SK-N-SH treated with all-trans-retinoic acid at 6 μM for 48 hours (cell line): ENCODE results near the gene IGF1R.

ENCODE experiments used
- ATAC-seq: fragments of 200-7000 bp; cut with Tn5 transposase; 3 replicates; pipeline ENCODE4 v1.9.1; 2020; ENCODE audit warnings: mild to moderate bottlenecking, moderate library complexity
- ARNTL ChIP-seq: fragments of 450-650 bp; formaldehyde crosslinking; IDR thresholded peaks from 2 replicates; pipeline ENCODE4 v1.5.0; 2020; ENCODE audit warnings: low read depth, mild to moderate bottlenecking, moderate library complexity, borderline replicate concordance
- BACH2 ChIP-seq: fragments of 250-450 bp; sonication (Bioruptor Pico); IDR thresholded peaks from 2 replicates; pipeline ENCODE4 v1.9.0; 2021; ENCODE audit warnings: mild to moderate bottlenecking, borderline replicate concordance
- CREB5 ChIP-seq: fragments of 250-450 bp; sonication (Bioruptor Pico); IDR thresholded peaks from 2 replicates; pipeline ENCODE4 v1.5.1; 2020; ENCODE audit warnings: low read depth, mild to moderate bottlenecking, moderate library complexity
- CSDC2 ChIP-seq: fragments of 250-450 bp; sonication (Bioruptor Pico); IDR thresholded peaks from 2 replicates; pipeline ENCODE4 v1.5.0; 2020; ENCODE audit warnings: mild to moderate bottlenecking, moderate library complexity
- CSRNP3 ChIP-seq: fragments of 250-450 bp; sonication (Bioruptor Pico); IDR thresholded peaks from 2 replicates; pipeline ENCODE4 v1.5.1; 2021; ENCODE audit warnings: mild to moderate bottlenecking, moderate library complexity
- GLIS3 ChIP-seq: fragments of 250-450 bp; sonication (Bioruptor Pico); IDR thresholded peaks from 2 replicates; pipeline ENCODE4 v1.5.0; 2020; ENCODE audit warnings: mild to moderate bottlenecking, moderate library complexity
- ISL1 ChIP-seq: fragments of 250-450 bp; sonication (Bioruptor Pico); IDR thresholded peaks from 2 replicates; pipeline ENCODE4 v2.1.2; 2022; ENCODE audit warnings: mild to moderate bottlenecking, moderate library complexity
- OSR1 ChIP-seq: fragments of 250-450 bp; sonication (Bioruptor Pico); IDR thresholded peaks from 2 replicates; pipeline ENCODE4 v1.8.0; 2022; ENCODE audit warnings: moderate library complexity, mild to moderate bottlenecking, inconsistent platforms
- PATZ1 ChIP-seq: fragments of 250-450 bp; sonication (Bioruptor Pico); IDR thresholded peaks from 2 replicates; pipeline ENCODE4 v1.8.0; 2020; ENCODE audit warnings: mild to moderate bottlenecking, moderate library complexity, borderline replicate concordance
- POU6F1 ChIP-seq: fragments of 250-450 bp; sonication (Bioruptor Pico); IDR thresholded peaks from 2 replicates; pipeline ENCODE4 v1.8.0; 2021; ENCODE audit warnings: low read depth, mild to moderate bottlenecking, moderate library complexity, borderline replicate concordance
- PPARA ChIP-seq: fragments of 250-450 bp; sonication (Bioruptor Pico); IDR thresholded peaks from 2 replicates; pipeline ENCODE4 v1.5.0; 2020; ENCODE audit warnings: mild to moderate bottlenecking, borderline replicate concordance
- RARB ChIP-seq: fragments of 250-450 bp; sonication (Bioruptor Pico); IDR thresholded peaks from 2 replicates; pipeline ENCODE4 v1.8.0; 2021; ENCODE audit warnings: mild to moderate bottlenecking, moderate library complexity
- SNAI2 ChIP-seq: fragments of 250-450 bp; sonication (Bioruptor Pico); IDR thresholded peaks from 2 replicates; pipeline ENCODE4 v1.5.0; 2020; ENCODE audit warnings: mild to moderate bottlenecking, moderate library complexity
- TCF4 ChIP-seq: fragments of 250-450 bp; sonication (Bioruptor Pico); IDR thresholded peaks from 2 replicates; pipeline ENCODE4 v1.8.0; 2021; ENCODE audit warnings: mild to moderate bottlenecking, moderate library complexity, borderline replicate concordance
- TOX ChIP-seq: fragments of 250-450 bp; sonication (Bioruptor Pico); IDR thresholded peaks from 2 replicates; pipeline ENCODE4 v1.8.0; 2021; ENCODE audit warnings: mild to moderate bottlenecking, moderate library complexity, borderline replicate concordance
- TSHZ2 ChIP-seq: fragments of 250-450 bp; sonication (Bioruptor Pico); IDR thresholded peaks from 2 replicates; pipeline ENCODE4 v1.5.0; 2020; ENCODE audit warnings: mild to moderate bottlenecking, moderate library complexity
- ZC3H10 ChIP-seq: fragments of 250-450 bp; sonication (Bioruptor Pico); IDR thresholded peaks from 2 replicates; pipeline ENCODE4 v1.5.1; 2021; ENCODE audit warnings: mild to moderate bottlenecking, moderate library complexity
- ZFP3 ChIP-seq: fragments of 250-450 bp; sonication (Bioruptor Pico); IDR thresholded peaks from 2 replicates; pipeline ENCODE4 v1.5.0; 2020; ENCODE audit warnings: mild to moderate bottlenecking, moderate library complexity
- ZFP30 ChIP-seq: fragments of 450-650 bp; formaldehyde crosslinking; IDR thresholded peaks from 2 replicates; pipeline ENCODE4 v1.5.0; 2022; ENCODE audit warnings: mild to moderate bottlenecking, moderate library complexity
- ZNF565 ChIP-seq: fragments of 450-650 bp; formaldehyde crosslinking; conservative IDR thresholded peaks from 2 replicates; pipeline ENCODE4 v1.5.0; 2020; ENCODE audit warnings: low read depth, mild to moderate bottlenecking, moderate library complexity
- ZNF70 ChIP-seq: fragments of 450-650 bp; formaldehyde crosslinking; IDR thresholded peaks from 2 replicates; pipeline ENCODE4 v1.5.0; 2020; ENCODE audit warnings: mild to moderate bottlenecking, moderate library complexity
- ZNF8 ChIP-seq: fragments of 450-650 bp; formaldehyde crosslinking; IDR thresholded peaks from 2 replicates; pipeline ENCODE4 v1.5.0; 2020; ENCODE audit warnings: mild to moderate bottlenecking, moderate library complexity

Gene IGF1R

GRCh38 chr15:98997312-98997711 lies 349.0 kb downstream of the IGF1R start:
- no peak for ATAC-seq
- TF ChIP-seq OSR1 (CRISPR knock-in tag) (no peak), PPARA (no peak), ISL1 (CRISPR knock-in tag) (no peak), ZNF565 (CRISPR knock-in tag) (no peak), RARB (CRISPR knock-in tag) (no peak), TSHZ2 (CRISPR knock-in tag) (no peak), ZNF70 (CRISPR knock-in tag) (no peak), SNAI2 (CRISPR knock-in tag) (no peak), CREB5 (CRISPR knock-in tag) (no peak), PATZ1 (CRISPR knock-in tag) (no peak), ZFP3 (CRISPR knock-in tag) (no peak), CSDC2 (no peak), GLIS3 (CRISPR knock-in tag) (no peak), BACH2 (no peak), ZNF8 (CRISPR knock-in tag) (no peak), TCF4 (CRISPR knock-in tag) (no peak), TOX (CRISPR knock-in tag) (no peak), ZC3H10 (CRISPR knock-in tag) (no peak), ZFP30 (no peak), ARNTL (CRISPR knock-in tag) (no peak)

GRCh38 chr15:98997755-98998154 lies 349.4 kb downstream of the IGF1R start:
- no peak for ATAC-seq
- TF ChIP-seq BACH2 (no peak), CREB5 (CRISPR knock-in tag) (no peak), PATZ1 (CRISPR knock-in tag) (no peak), SNAI2 (CRISPR knock-in tag) (no peak), ZNF8 (CRISPR knock-in tag) (no peak), ZNF565 (CRISPR knock-in tag) (no peak), POU6F1 (no peak), CSRNP3 (no peak), ISL1 (CRISPR knock-in tag) (no peak), GLIS3 (CRISPR knock-in tag) (no peak), CSDC2 (no peak), RARB (CRISPR knock-in tag) (no peak), ARNTL (CRISPR knock-in tag) (no peak), TOX (CRISPR knock-in tag) (no peak), ZC3H10 (CRISPR knock-in tag) (no peak), TCF4 (CRISPR knock-in tag) (no peak), OSR1 (CRISPR knock-in tag) (no peak), ZNF70 (CRISPR knock-in tag) (no peak), PPARA (no peak)
- TF ChIP-seq, all 23 proteins: peak for 0
